WERI-Rb-1 (cell line): ENCODE measurements around the gene ADGRL3.

Source experiments
- DNase-seq: peaks from one replicate; pipeline ENCODE4 v3.0.0-alpha.2; 2020
- H3K27ac ChIP-seq: fragments of 250-450 bp; sonication (Bioruptor Pico); 2 replicates; pipeline ENCODE4 v1.5.1; 2020; ENCODE audit warnings: mild to moderate bottlenecking, moderate library complexity
- H3K27me3 ChIP-seq: fragments of 250-450 bp; sonication (Bioruptor Pico); 2 replicates; pipeline ENCODE4 v1.5.1; 2021; ENCODE audit warnings: mild to moderate bottlenecking, low read depth, moderate library complexity; ENCODE audit not compliant: insufficient read depth, severe bottlenecking
- H3K36me3 ChIP-seq: fragments of 250-450 bp; sonication (Bioruptor Pico); 2 replicates; pipeline ENCODE4 v1.5.1; 2020; ENCODE audit warnings: mild to moderate bottlenecking, moderate library complexity
- H3K4me3 ChIP-seq: 2 replicates; pipeline ENCODE4 v1.5.1; 2011; ENCODE audit warnings: low read depth, mild to moderate bottlenecking, control low read depth, low read length
- H3K9me3 ChIP-seq: fragments of 250-450 bp; sonication (Bioruptor Pico); 2 replicates; pipeline ENCODE4 v1.5.1; 2021; ENCODE audit warnings: mild to moderate bottlenecking, moderate library complexity; ENCODE audit not compliant: severe bottlenecking
- CTCF ChIP-seq: IDR thresholded peaks from 2 replicates; pipeline ENCODE4 v1.5.1; 2011; ENCODE audit warnings: low read depth, mild to moderate bottlenecking, control low read depth, inconsistent platforms, low read length

The ADGRL3 gene

GRCh38 chr4:61739887-61740286, 539.8 kb downstream of the ADGRL3 start:
- Histone ChIP-seq H3K9me3 (peaks cover 6% of the 10 kb centered on the region), H3K4me3 (no peak overlapping the region), H3K27me3 (no peaks in the 10 kb centered on the region), H3K27ac (no peak overlapping the region), H3K36me3 (no peaks in the 10 kb centered on the region)
- DNase-seq = no peak
- no peak for TF ChIP-seq CTCF

- Histone ChIP-seq H3K27me3 (no peaks in the 10 kb centered on the region), H3K36me3 (no peaks in the 10 kb centered on the region), H3K4me3 (no peak overlapping the region), H3K27ac (no peak overlapping the region), H3K9me3 (peaks cover 6% of the 10 kb centered on the region)
- TF ChIP-seq CTCF = no peak
- DNase-seq = no peak
Observed at GRCh38 chr4:61740886-61741285, 540.8 kb downstream of the ADGRL3 start.

GRCh38 chr4:61741327-61742096, 541.4 kb downstream of the ADGRL3 start:
- Histone ChIP-seq H3K27me3 (no peaks in the 10 kb centered on the region), H3K36me3 (no peaks in the 10 kb centered on the region), H3K4me3 (no peak overlapping the region), H3K9me3 (peaks cover 6% of the 10 kb centered on the region), H3K27ac (no peak overlapping the region)
- TF ChIP-seq CTCF = peak; percentile 70
- peak; percentile 43 for DNase-seq

DNA sequence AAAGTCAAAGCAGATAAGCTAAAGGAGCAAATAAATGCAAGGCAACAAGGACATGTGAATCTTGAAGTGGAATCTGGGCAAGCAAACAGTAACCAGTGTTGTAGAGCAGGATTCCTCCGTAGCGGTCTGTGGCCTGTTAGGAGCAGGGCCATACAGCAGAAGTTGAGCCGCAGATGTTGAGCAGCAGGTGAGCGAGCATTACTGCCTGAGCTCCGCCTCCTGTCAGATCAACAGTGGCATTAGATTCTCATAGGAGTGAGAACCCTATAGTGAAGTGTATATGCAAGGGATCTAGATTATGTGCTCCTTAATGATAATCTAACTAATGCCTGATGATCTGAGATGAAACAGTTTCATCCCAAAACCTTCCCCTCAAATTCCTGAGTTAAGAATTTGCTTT, 550.7 kb downstream of the ADGRL3 start:
- Histone ChIP-seq H3K4me3 (no peak overlapping the region), H3K27me3 (no peaks in the 10 kb centered on the region), H3K27ac (no peak overlapping the region), H3K9me3 (peaks cover 3% of the 10 kb centered on the region), H3K36me3 (no peaks in the 10 kb centered on the region)
- DNase-seq = peak; percentile 18
- no peak for TF ChIP-seq CTCF

GRCh38 chr4:61752617-61753016, 552.5 kb downstream of the ADGRL3 start:
- peaks cover 3% of the 10 kb centered on the region for H3K9me3 ChIP-seq

More at GRCh38 chr4:61752617-61753016, 552.5 kb downstream of the ADGRL3 start:
- TF ChIP-seq CTCF = no peak
- H3K4me3 ChIP-seq = no peak overlapping the region
- H3K27me3 ChIP-seq = no peaks in the 10 kb centered on the region
- H3K36me3 ChIP-seq = no peaks in the 10 kb centered on the region
- H3K27ac ChIP-seq = no peak overlapping the region
- no peak for DNase-seq
